Neuronal stem cell (in vitro differentiated cells): ENCODE results near the gene ZNF584. TPM values are rescaled to one million over a fixed set of nuclear protein-coding genes. Genes with fewer than 3 reads are reported as not detected.

Source experiments
- small RNA-seq: library from polyadenylated mRNA; stranded (forward); fragments of <200 nt; extraction: miRNeasy Mini kit (QIAGEN cat#:217004); gene quantifications from one replicate; pipeline ENCODE3, GENCODE V24; 2013; ENCODE audit not compliant: insufficient read depth

The ZNF584 gene

Small RNA genes within 50 kb of the gene (small RNA-seq; reads per million reads assigned to genes)
- gene MIR4754 (not detected), gene RNA5SP473 (not detected)
